ENCODE measurements around the gene BBOX1.

BBOX1 gene

GRCh38 chr11:27013781-27014361 is 26.7 kb upstream of the BBOX1 start:
- CTCF ChIA-PET, result no interaction called here
- no peaks in the 10 kb centered on the region for H3K36me3 Mint-ChIP-seq

GRCh38 chr11:27018902-27019529 is 21.6 kb upstream of the BBOX1 start:
- no peaks in the 10 kb centered on the region for H3K36me3 Mint-ChIP-seq
- H3K27ac Mint-ChIP-seq, result no peak overlapping the region
- no peaks in the 10 kb centered on the region for H3K9me3 Mint-ChIP-seq
- CTCF ChIA-PET, result no interaction called here
- no peak overlapping the region for H3K4me3 Mint-ChIP-seq
- H3K4me1 Mint-ChIP-seq, result no peaks in the 10 kb centered on the region
- DNase-seq, result no peak
- no peaks in the 10 kb centered on the region for H3K27me3 Mint-ChIP-seq

More at GRCh38 chr11:27013781-27014361, 26.7 kb upstream of the BBOX1 start:
- no peak for DNase-seq
- no peak overlapping the region for H3K27ac Mint-ChIP-seq
- no peak overlapping the region for H3K4me3 Mint-ChIP-seq
- no peaks in the 10 kb centered on the region for H3K4me1 Mint-ChIP-seq
- H3K9me3 Mint-ChIP-seq, result no peaks in the 10 kb centered on the region
- no peaks in the 10 kb centered on the region for H3K27me3 Mint-ChIP-seq

GRCh38 chr11:27020751-27021150 is 19.9 kb upstream of the BBOX1 start:
- CTCF ChIA-PET, result no interaction called here
- no peaks in the 10 kb centered on the region for H3K27me3 Mint-ChIP-seq
- no peaks in the 10 kb centered on the region for H3K9me3 Mint-ChIP-seq
- no peak overlapping the region for H3K4me3 Mint-ChIP-seq
- no peaks in the 10 kb centered on the region for H3K4me1 Mint-ChIP-seq
- no peak for DNase-seq
- no peaks in the 10 kb centered on the region for H3K36me3 Mint-ChIP-seq
- H3K27ac Mint-ChIP-seq, result no peak overlapping the region

GRCh38 chr11:27022659-27023251 is 17.9 kb upstream of the BBOX1 start:
- CTCF ChIA-PET, result no interaction called here

GRCh38 chr11:27024865-27025264 is 15.8 kb upstream of the BBOX1 start:
- Mint-ChIP-seq H3K9me3 (peaks cover 1% of the 10 kb centered on the region), H3K27ac (no peak overlapping the region), H3K27me3 (no peaks in the 10 kb centered on the region), H3K4me1 (no peaks in the 10 kb centered on the region), H3K4me3 (no peak overlapping the region), H3K36me3 (no peaks in the 10 kb centered on the region)
- no peak for DNase-seq
- CTCF ChIA-PET, result no interaction called here

More at GRCh38 chr11:27022659-27023251, 17.9 kb upstream of the BBOX1 start:
- Mint-ChIP-seq H3K4me3 (no peak overlapping the region), H3K27me3 (no peaks in the 10 kb centered on the region), H3K27ac (no peak overlapping the region), H3K9me3 (peaks cover 1% of the 10 kb centered on the region), H3K36me3 (no peaks in the 10 kb centered on the region), H3K4me1 (no peaks in the 10 kb centered on the region)
- DNase-seq, result no peak

- H3K9me3 Mint-ChIP-seq, result peaks cover 1% of the 10 kb centered on the region
- CTCF ChIA-PET, result no interaction called here
- no peak overlapping the region for H3K27ac Mint-ChIP-seq
- H3K4me3 Mint-ChIP-seq, result no peak overlapping the region
- no peaks in the 10 kb centered on the region for H3K4me1 Mint-ChIP-seq
- no peaks in the 10 kb centered on the region for H3K36me3 Mint-ChIP-seq
- DNase-seq, result no peak
- no peaks in the 10 kb centered on the region for H3K27me3 Mint-ChIP-seq
These were observed 15.2 kb upstream of the BBOX1 start for GRCh38 chr11:27025312-27025955.

GRCh38 chr11:27025957-27026733 is 14.5 kb upstream of the BBOX1 start:
- H3K27ac Mint-ChIP-seq, result no peak overlapping the region
- no peaks in the 10 kb centered on the region for H3K36me3 Mint-ChIP-seq
- peaks cover 1% of the 10 kb centered on the region for H3K9me3 Mint-ChIP-seq
- H3K4me3 Mint-ChIP-seq, result no peak overlapping the region
- DNase-seq, result no peak
- CTCF ChIA-PET, result no interaction called here
- H3K27me3 Mint-ChIP-seq, result no peaks in the 10 kb centered on the region
- no peaks in the 10 kb centered on the region for H3K4me1 Mint-ChIP-seq

GRCh38 chr11:27028561-27028965 is 12.1 kb upstream of the BBOX1 start:
- H3K9me3 Mint-ChIP-seq, result peaks cover 12% of the 10 kb centered on the region
- H3K4me1 Mint-ChIP-seq, result no peaks in the 10 kb centered on the region
- H3K27ac Mint-ChIP-seq, result no peak overlapping the region
- no peaks in the 10 kb centered on the region for H3K27me3 Mint-ChIP-seq
- H3K36me3 Mint-ChIP-seq, result no peaks in the 10 kb centered on the region
- CTCF ChIA-PET, result no interaction called here
- no peak for DNase-seq
- no peak overlapping the region for H3K4me3 Mint-ChIP-seq

- DNase-seq, result no peak
- Mint-ChIP-seq H3K27me3 (no peaks in the 10 kb centered on the region), H3K4me1 (no peaks in the 10 kb centered on the region), H3K27ac (no peak overlapping the region), H3K4me3 (no peak overlapping the region), H3K36me3 (no peaks in the 10 kb centered on the region), H3K9me3 (peaks cover 22% of the 10 kb centered on the region)
- CTCF ChIA-PET, result no interaction called here
These were observed 10.6 kb upstream of the BBOX1 start for GRCh38 chr11:27029966-27030365.

- H3K27me3 Mint-ChIP-seq, result no peaks in the 10 kb centered on the region
These were observed 8.9 kb upstream of the BBOX1 start for GRCh38 chr11:27031754-27032153.

GRCh38 chr11:27039873-27040272 is 742 bp upstream of the BBOX1 start:
- CTCF ChIA-PET, result no interaction called here
- Mint-ChIP-seq H3K27ac (no peak overlapping the region), H3K27me3 (no peaks in the 10 kb centered on the region), H3K4me1 (no peaks in the 10 kb centered on the region), H3K36me3 (no peaks in the 10 kb centered on the region), H3K4me3 (no peak overlapping the region), H3K9me3 (peaks cover 22% of the 10 kb centered on the region)
- no peak for DNase-seq

More at GRCh38 chr11:27031754-27032153, 8.9 kb upstream of the BBOX1 start:
- H3K4me1 Mint-ChIP-seq, result no peaks in the 10 kb centered on the region
- H3K27ac Mint-ChIP-seq, result no peak overlapping the region
- no peak overlapping the region for H3K4me3 Mint-ChIP-seq
- no peak for DNase-seq
- H3K9me3 Mint-ChIP-seq, result peaks cover 24% of the 10 kb centered on the region
- CTCF ChIA-PET, result no interaction called here
- H3K36me3 Mint-ChIP-seq, result no peaks in the 10 kb centered on the region

GRCh38 chr11:27041141-27041899 is 705 bp downstream of the BBOX1 start:
- Mint-ChIP-seq H3K36me3 (no peaks in the 10 kb centered on the region), H3K9me3 (peaks cover 21% of the 10 kb centered on the region), H3K4me1 (no peaks in the 10 kb centered on the region), H3K27ac (no peak overlapping the region), H3K4me3 (no peak overlapping the region), H3K27me3 (no peaks in the 10 kb centered on the region)
- CTCF ChIA-PET, result no interaction called here
- DNase-seq, result no peak

- CTCF ChIA-PET, result no interaction called here
- DNase-seq, result no peak
- Mint-ChIP-seq H3K27ac (no peak overlapping the region), H3K27me3 (no peaks in the 10 kb centered on the region), H3K4me3 (no peak overlapping the region), H3K36me3 (no peaks in the 10 kb centered on the region), H3K4me1 (no peaks in the 10 kb centered on the region), H3K9me3 (peaks cover 16% of the 10 kb centered on the region)
These were observed 6.3 kb downstream of the BBOX1 start for GRCh38 chr11:27046956-27047355.

- Mint-ChIP-seq H3K27ac (no peak overlapping the region), H3K4me1 (no peaks in the 10 kb centered on the region), H3K27me3 (no peaks in the 10 kb centered on the region), H3K9me3 (peaks cover 3% of the 10 kb centered on the region), H3K4me3 (no peak overlapping the region), H3K36me3 (no peaks in the 10 kb centered on the region)
- no peak for DNase-seq
- CTCF ChIA-PET, result no interaction called here
These were observed 12.1 kb downstream of the BBOX1 start for GRCh38 chr11:27052668-27053067.
